ENCODE results near the gene MYH14.

DNA sequence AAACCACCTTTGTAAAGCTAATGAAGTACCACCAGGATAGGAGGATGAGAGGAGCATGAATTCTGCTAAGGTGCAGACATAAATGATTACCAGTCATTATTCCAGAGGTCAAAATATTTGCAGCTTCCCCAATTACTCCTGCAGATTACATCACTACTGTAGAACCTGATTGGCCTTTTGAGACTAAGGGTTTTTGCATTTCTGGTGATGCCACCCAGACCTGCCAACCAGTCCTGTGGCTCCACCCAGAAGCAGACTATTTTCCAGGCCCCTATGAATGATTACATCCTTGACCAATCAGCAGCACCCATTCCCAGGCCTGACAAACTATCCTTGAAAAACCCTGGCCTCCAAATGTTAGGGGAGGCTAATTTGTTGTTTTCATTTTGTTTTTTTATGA is 136.9 kb downstream of the MYH14 start:
- TF ChIP-seq, protein P1, sequence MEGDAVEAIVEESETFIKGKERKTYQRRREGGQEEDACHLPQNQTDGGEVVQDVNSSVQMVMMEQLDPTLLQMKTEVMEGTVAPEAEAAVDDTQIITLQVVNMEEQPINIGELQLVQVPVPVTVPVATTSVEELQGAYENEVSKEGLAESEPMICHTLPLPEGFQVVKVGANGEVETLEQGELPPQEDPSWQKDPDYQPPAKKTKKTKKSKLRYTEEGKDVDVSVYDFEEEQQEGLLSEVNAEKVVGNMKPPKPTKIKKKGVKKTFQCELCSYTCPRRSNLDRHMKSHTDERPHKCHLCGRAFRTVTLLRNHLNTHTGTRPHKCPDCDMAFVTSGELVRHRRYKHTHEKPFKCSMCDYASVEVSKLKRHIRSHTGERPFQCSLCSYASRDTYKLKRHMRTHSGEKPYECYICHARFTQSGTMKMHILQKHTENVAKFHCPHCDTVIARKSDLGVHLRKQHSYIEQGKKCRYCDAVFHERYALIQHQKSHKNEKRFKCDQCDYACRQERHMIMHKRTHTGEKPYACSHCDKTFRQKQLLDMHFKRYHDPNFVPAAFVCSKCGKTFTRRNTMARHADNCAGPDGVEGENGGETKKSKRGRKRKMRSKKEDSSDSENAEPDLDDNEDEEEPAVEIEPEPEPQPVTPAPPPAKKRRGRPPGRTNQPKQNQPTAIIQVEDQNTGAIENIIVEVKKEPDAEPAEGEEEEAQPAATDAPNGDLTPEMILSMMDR (IDR thresholded peaks at IDR 0.05), result no peak
- TF ChIP-seq POLR2A (IDR thresholded peaks at IDR 0.05) (no peak), EP300 (IDR thresholded peaks at IDR 0.05) (no peak)
